ENCODE data around the gene AADACL3. TPM values are rescaled to one million over a fixed set of nuclear protein-coding genes. Genes with fewer than 3 reads are reported as not detected.
A peak's percentile ranks its signal among the peaks of the same experiment; 100 is the strongest.
"Not testable (repeated sequence)": the region's sequence is repeated elsewhere in the genome, so short reads cannot be mapped to it uniquely, and the experiment has no call there.

The AADACL3 gene
- polyA plus RNA-seq, 1 donor from 2014 or later: not detected

DNA sequence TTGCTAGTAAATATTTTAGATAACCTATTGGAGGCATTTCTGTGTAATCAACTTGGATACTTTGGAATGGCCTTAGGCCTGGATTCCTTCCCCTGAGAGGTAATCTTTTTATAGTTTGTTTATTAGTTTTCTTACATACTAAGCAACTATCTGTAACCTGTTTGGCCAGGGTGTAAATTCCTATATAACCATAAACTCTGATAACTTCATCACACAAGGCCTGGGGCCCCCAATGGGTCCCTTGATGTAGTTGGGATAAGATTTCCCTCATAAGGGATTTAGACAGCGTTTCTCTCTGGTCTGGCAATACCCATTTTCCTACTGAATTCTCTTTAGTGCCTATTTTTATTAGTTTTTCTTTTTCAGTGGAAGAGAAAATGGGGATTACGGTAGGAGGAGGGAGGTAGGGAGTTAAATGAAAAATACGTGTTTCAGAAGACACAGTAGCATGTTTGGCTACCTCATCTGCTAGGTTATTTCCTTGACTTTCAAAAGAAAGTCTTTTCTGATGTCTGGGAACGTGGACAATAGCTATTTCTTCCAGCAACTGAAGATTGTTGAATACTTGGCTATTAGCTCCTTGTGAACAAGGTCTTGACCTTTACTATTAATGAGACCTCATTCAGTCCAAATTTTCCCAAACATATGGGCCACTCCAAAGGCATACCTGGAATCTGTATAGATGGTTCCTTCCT is 7.4 kb upstream of the AADACL3 start:
- H3K36me3 Mint-ChIP-seq: peaks cover 2% of the 10 kb centered on the region
- H3K27ac Mint-ChIP-seq: no peak overlapping the region
- H3K4me3 Mint-ChIP-seq: no peak overlapping the region
- H3K4me1 Mint-ChIP-seq: no peaks in the 10 kb centered on the region
- H3K9me3 Mint-ChIP-seq: peaks cover 4 to 11% (median 10%) of the 10 kb centered on the region in 3 donors
- peaks cover 14% of the 10 kb centered on the region for H3K27me3 Mint-ChIP-seq

DNA sequence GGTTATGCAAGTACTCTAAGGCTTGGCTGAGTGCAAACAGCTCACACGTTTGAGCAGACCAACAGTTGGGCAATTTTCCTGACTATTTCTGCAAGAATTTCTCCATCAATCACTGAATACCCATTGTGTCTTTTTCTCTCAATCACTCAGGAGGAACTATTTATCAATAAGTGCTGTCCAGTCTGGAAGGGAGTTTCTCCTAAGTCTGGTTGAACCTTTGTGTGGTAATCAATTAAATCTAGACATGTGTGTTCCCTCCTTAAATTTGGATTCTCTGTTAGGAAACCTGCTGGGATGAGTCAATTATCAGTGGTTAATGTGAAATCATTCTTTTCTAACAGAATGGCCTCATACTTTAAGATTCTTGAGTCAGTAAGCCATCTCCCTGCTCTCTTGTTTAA is 6.8 kb upstream of the AADACL3 start:
- Mint-ChIP-seq H3K4me3 (no peak overlapping the region), H3K27ac (no peak overlapping the region), H3K36me3 (peaks cover 1% of the 10 kb centered on the region), H3K4me1 (no peaks in the 10 kb centered on the region), H3K9me3 (peaks cover 2 to 9% (median 6%) of the 10 kb centered on the region in 3 donors), H3K27me3 (peaks cover 14% of the 10 kb centered on the region)

- H3K27ac Mint-ChIP-seq: no peak overlapping the region
- peaks cover 14% of the 10 kb centered on the region for H3K27me3 Mint-ChIP-seq
- H3K9me3 Mint-ChIP-seq: peaks cover 2 to 5% (median 3%) of the 10 kb centered on the region in 3 donors
- no peaks in the 10 kb centered on the region for H3K36me3 Mint-ChIP-seq
- H3K4me3 Mint-ChIP-seq: no peak overlapping the region
- H3K4me1 Mint-ChIP-seq: no peaks in the 10 kb centered on the region
Measured at GRCh38 chr1:12709696-12710095, 6.2 kb upstream of the AADACL3 start.

GRCh38 chr1:12711536-12711935 is 4.4 kb upstream of the AADACL3 start:
- no peaks in the 10 kb centered on the region for H3K9me3 Mint-ChIP-seq
- H3K4me3 Mint-ChIP-seq: no peak overlapping the region
- H3K36me3 Mint-ChIP-seq: no peaks in the 10 kb centered on the region
- peaks cover 14% of the 10 kb centered on the region for H3K27me3 Mint-ChIP-seq
- H3K27ac Mint-ChIP-seq: no peak overlapping the region
- H3K4me1 Mint-ChIP-seq: no peaks in the 10 kb centered on the region

- Mint-ChIP-seq H3K27ac (no peak overlapping the region), H3K4me1 (no peaks in the 10 kb centered on the region), H3K4me3 (no peak overlapping the region), H3K36me3 (no peaks in the 10 kb centered on the region), H3K27me3 (peaks cover 10% of the 10 kb centered on the region), H3K9me3 (no peaks in the 10 kb centered on the region)
Measured at GRCh38 chr1:12712076-12712475, 3.8 kb upstream of the AADACL3 start.

- H3K4me1 Mint-ChIP-seq: no peaks in the 10 kb centered on the region
- no peak overlapping the region for H3K27ac Mint-ChIP-seq
- no peaks in the 10 kb centered on the region for H3K36me3 Mint-ChIP-seq
- no peak overlapping the region for H3K4me3 Mint-ChIP-seq
- peaks cover 10% of the 10 kb centered on the region for H3K27me3 Mint-ChIP-seq
- no peaks in the 10 kb centered on the region for H3K9me3 Mint-ChIP-seq
Measured at GRCh38 chr1:12712929-12713328, 3.0 kb upstream of the AADACL3 start.

- not testable (repeated sequence) for H3K27ac Mint-ChIP-seq, H3K36me3 Mint-ChIP-seq, H3K9me3 Mint-ChIP-seq, H3K4me1 Mint-ChIP-seq, H3K4me3 Mint-ChIP-seq
- H3K27me3 Mint-ChIP-seq: peaks cover 10% of the 10 kb centered on the region
Measured at GRCh38 chr1:12713651-12714050, 2.3 kb upstream of the AADACL3 start.

DNA sequence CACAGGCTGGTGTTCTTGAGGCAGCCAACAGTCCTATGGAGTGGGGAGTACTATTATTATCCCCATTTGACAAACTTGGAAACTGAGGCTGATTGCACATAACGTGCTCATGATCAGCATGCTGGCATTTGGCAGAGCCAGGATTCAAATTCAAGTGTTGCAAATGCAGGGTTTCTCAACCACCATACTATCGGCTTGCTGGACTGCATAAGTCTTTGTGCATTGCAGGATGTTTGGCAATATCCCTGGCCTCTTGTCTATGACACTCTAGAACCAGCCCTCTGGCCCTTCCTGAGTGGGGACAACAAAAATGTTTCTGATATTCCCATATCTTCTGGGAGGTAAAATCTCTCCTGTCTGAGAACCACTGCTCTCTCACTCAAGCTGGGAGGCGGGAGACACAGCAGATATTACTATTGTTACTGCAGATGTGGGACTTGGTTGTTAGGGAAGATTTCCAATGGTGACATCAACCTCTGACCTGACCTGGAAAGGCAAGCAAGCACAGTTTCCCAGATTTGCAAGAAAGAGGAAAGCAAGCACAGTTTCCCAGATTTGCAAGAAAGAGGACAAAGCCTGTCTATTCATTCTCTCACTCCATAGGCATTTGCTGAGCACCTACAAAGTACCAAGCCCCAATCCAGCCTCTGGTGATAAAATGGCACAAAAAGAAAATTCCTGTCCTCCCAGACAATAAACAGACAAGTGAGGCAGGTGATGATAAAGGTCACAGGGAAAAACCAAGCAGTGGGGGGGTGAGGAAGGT is 1.0 kb upstream of the AADACL3 start:
- Mint-ChIP-seq H3K4me3 (no peak overlapping the region), H3K36me3 (no peaks in the 10 kb centered on the region), H3K9me3 (no peaks in the 10 kb centered on the region), H3K4me1 (no peaks in the 10 kb centered on the region), H3K27me3 (peaks cover 15% of the 10 kb centered on the region), H3K27ac (no peak overlapping the region)

- Mint-ChIP-seq H3K4me3 (no peak overlapping the region), H3K27me3 (peaks cover 14% of the 10 kb centered on the region), H3K4me1 (no peaks in the 10 kb centered on the region), H3K27ac (no peak overlapping the region), H3K9me3 (no peaks in the 10 kb centered on the region), H3K36me3 (no peaks in the 10 kb centered on the region)
Measured at GRCh38 chr1:12717301-12717838, 1.5 kb downstream of the AADACL3 start.

DNA sequence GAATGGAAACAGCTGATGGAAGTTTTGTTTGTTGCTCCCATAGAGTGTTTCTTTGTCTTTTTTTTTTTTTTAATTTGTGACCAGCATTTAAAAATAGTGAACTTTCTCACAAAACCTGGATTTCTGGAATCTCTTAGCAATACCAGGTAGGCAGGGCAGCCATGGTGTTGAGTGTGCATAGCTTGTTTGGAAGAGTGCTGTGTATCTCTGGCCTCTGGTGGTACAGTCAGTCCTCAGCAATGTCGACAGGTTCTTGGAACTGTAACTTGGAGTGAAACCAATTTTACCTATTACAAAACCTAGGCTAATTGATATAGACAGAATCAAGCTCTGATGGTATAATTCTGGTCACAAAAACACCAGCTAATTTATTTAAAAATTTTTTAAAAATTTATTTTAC is 6.7 kb downstream of the AADACL3 start:
- Mint-ChIP-seq H3K36me3 (no peaks in the 10 kb centered on the region), H3K9me3 (peaks cover 0 to 2% (median 0%) of the 10 kb centered on the region in 3 donors), H3K27ac (no peak overlapping the region), H3K27me3 (peaks cover 12% of the 10 kb centered on the region), H3K4me1 (peaks cover 0 to 2% (median 0%) of the 10 kb centered on the region in 3 donors), H3K4me3 (no peak overlapping the region)

- Mint-ChIP-seq H3K9me3 (peaks cover 2 to 19% (median 14%) of the 10 kb centered on the region in 3 donors), H3K27ac (no peak overlapping the region), H3K36me3 (no peaks in the 10 kb centered on the region), H3K4me3 (no peak overlapping the region), H3K4me1 (peaks cover 0 to 2% (median 0%) of the 10 kb centered on the region in 3 donors), H3K27me3 (peaks cover 4% of the 10 kb centered on the region)
Measured at GRCh38 chr1:12728391-12728790, 12.5 kb downstream of the AADACL3 start.

DNA sequence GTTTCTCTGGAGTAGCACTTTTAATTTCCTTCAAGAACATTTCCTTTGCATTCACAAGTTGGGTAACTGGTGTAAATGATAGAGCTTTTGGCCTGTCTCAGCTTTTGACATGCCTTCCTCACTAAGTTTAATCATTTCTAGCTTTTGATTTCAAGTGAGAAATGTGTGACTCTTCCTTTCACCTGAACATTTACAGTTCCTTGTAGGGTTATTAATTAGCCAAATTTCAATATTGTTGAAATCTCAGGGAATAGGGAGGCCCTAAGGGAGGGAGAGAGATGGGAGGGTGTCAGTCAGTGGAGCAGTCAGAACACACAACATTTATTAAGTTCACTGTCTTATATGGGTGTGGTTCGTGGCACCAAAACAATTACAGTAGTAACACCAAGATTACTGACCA is 14.2 kb downstream of the AADACL3 start:
- Mint-ChIP-seq H3K36me3 (no peaks in the 10 kb centered on the region), H3K4me1 (peaks cover 0 to 2% (median 0%) of the 10 kb centered on the region in 3 donors), H3K27me3 (peaks cover 3% of the 10 kb centered on the region), H3K4me3 (no peak overlapping the region), H3K27ac (peak overlapping the region in 1 of 3 donors; percentile 29), H3K9me3 (peaks cover 2 to 19% (median 19%) of the 10 kb centered on the region in 3 donors)

DNA sequence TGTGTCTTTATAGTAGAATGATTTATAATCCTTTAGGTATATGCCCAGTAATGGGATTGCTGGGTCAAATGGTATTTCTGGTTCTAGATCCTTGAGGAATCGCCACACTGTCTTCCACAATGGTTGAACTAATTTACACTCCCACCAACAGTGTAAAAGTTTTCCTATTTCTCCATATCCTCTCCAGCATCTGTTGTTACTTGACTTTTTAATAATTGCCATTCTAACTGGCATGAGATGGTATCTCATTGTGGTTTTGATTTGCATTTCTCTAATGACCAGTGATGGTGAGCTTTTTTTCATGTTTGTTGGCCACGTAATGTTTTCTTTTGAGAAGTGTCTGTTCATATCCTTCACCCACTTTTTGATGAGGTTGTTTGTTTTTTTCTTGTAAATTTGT is 15.2 kb downstream of the AADACL3 start:
- not testable (repeated sequence) for H3K4me3 Mint-ChIP-seq, H3K27ac Mint-ChIP-seq, H3K27me3 Mint-ChIP-seq, H3K36me3 Mint-ChIP-seq, H3K4me1 Mint-ChIP-seq
- peaks cover 5 to 19% (median 19%) of the 10 kb centered on the region in 3 donors for H3K9me3 Mint-ChIP-seq

GRCh38 chr1:12734651-12735050 is 18.7 kb downstream of the AADACL3 start:
- Mint-ChIP-seq H3K36me3 (no peaks in the 10 kb centered on the region), H3K4me1 (no peaks in the 10 kb centered on the region), H3K4me3 (no peak overlapping the region), H3K27ac (no peak overlapping the region), H3K27me3 (peaks cover 19% of the 10 kb centered on the region), H3K9me3 (peaks cover 10 to 23% (median 19%) of the 10 kb centered on the region in 3 donors)

DNA sequence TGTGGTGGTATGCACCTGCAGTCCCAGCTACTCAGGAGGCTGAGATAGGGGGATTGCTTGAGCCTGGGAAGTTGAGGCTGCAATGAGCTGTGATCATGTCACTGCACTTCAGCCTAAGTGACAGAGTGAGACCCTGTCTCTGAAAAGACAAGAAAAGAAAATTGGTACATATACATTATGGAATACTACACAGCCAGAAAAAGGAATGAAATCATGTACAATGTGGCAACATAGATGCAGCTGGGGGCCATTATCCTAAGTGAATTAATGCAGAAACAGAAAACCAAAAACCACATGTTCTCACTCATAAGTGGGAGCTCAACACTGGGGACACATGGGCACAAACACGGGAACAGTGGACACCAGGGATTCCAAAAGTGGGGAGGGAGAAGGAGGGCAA is 23.0 kb downstream of the AADACL3 start:
- Mint-ChIP-seq H3K36me3 (no peaks in the 10 kb centered on the region), H3K4me1 (peaks cover 0 to 2% (median 0%) of the 10 kb centered on the region in 3 donors), H3K27me3 (peaks cover 19% of the 10 kb centered on the region), H3K27ac (no peak overlapping the region), H3K9me3 (peaks cover 6 to 13% (median 8%) of the 10 kb centered on the region in 3 donors), H3K4me3 (no peak overlapping the region)
